Right lung (tissue), 5 donors: ENCODE measurements around the gene LRFN2. TPM values are rescaled to one million over a fixed set of nuclear protein-coding genes. Genes with fewer than 3 reads are reported as not detected.

Experiments
- DNase-seq, 2 donors: peaks; one replicate each; pipeline ENCODE4 v3.0.0-alpha.2; 2013
- polyA plus RNA-seq, 5 donors: library from polyadenylated mRNA; unstranded; fragments of 120-200 nt; gene quantifications; one replicate each; pipeline versions ENCODE4 v1.2.1 to v1.2.3, GENCODE V29; 2013; ENCODE audit warnings: inconsistent platforms in 1 of 5, low replicate concordance in 1 of 5; ENCODE audit not compliant: insufficient read length in 5 of 5, insufficient read depth in 1 of 5

Gene LRFN2
- polyA plus RNA-seq, 5 donors: 0.06 to 0.14 (median 0.10) TPM

GRCh38 chr6:40438246-40438887 lies 148.8 kb downstream of the LRFN2 start:
- DNase-seq: no peak

DNA sequence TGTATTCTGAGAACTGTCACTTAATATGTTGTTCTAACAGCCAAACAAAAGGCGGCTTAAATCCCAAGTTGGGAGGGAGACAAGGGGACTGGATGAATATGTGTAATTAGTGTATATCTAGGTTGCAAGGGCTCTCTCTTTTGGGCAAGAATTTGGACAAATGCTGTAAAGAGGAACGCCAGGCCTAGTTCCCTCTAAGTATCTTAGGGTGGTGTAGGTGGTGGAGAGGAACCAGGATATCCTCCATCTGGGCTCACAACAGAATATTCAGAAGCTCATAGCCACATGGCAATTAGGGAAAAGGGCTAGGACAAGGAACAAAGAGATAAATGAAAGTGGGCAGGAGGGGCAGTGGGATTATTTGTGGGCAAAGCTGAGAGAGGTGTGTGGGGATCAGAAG lies 149.5 kb downstream of the LRFN2 start:
- no peak for DNase-seq

DNA sequence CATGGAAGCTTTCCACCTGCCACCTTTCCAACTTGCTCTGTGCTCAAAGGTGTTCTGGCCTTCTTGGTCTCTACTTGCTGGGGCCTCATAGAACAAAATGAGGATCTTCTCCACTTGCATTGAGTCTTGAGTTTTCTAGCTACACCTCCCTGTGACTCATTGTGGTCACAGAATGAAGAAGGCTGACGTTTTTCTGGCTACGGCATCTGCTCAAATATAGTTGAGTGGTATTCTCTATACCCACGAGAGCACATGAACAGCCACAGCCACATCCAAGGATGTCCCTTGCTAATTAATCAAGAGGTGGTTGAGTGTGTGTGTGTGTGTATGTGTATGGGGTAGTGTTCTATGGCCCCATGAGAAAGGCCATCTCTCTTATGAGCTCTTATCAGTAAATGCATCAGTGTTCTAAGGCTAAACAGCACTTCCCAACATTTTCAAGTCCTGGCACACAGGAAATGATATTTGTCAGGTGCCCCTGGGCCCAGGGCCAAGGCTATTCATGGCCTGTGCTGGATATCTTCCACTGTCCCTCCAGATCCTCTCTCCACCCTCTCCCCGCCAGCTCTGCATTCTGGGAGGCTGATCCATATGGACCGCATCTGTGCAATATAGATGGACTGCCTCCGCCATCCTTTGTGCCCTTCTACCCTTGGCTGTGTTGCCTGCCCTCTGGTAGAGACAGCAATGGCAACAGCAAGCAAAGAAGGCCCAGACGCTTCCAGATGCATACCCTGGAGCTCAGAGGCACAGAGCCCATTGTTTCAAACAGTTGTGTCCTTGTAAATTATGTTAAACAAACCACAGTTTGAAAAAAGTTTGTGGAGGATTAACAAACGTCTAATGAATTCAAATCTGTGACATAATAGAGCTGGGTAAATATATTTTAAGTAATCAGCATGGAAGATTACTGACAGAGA lies 150.2 kb downstream of the LRFN2 start:
- no peak for DNase-seq

- no peak for DNase-seq
Measured at GRCh38 chr6:40432982-40433381, 154.2 kb downstream of the LRFN2 start.

- no peak for DNase-seq
Measured at GRCh38 chr6:40431706-40432105, 155.5 kb downstream of the LRFN2 start.

- no peak for DNase-seq
Measured at GRCh38 chr6:40427196-40427595, 160.0 kb downstream of the LRFN2 start.

- DNase-seq: no peak
Measured at GRCh38 chr6:40426346-40427066, 160.7 kb downstream of the LRFN2 start.

DNA sequence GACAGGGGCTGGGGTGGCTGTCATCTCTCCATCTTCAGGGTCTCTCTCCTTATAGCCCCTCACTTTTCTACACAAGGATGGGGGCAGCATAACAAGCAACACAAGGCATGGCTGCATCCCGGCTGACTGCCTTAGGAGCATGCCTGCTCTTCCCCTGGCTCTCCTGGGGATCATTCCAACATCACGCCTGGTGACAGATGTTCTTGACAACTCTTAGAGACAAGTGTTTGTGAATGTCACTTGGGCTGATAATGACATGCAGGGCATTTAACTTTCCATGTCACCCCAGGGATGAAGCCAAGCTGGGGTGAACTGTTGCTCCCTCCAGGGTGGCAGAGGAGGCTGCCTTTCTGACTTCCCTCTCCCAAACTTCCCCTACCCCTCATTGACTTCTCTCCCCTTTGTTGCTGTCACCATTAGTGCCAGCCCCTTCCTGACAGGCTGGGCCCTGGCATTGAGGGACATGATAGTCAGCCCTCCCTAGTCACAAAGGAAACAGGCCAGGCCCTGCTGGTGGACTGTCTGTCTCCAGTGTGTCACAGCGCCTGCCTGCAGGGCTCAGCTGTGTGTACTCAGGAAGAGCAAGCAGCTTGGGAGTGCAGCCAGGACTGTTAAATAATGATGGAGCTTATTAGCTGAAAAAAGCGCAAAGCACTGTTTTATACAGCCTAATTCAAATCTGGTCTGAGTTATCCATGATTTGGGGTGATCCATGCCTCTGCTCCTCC lies 161.8 kb downstream of the LRFN2 start:
- peak; percentile 18 to 23 for DNase-seq

GRCh38 chr6:40422046-40422445 lies 165.1 kb downstream of the LRFN2 start:
- DNase-seq: no peak

DNA sequence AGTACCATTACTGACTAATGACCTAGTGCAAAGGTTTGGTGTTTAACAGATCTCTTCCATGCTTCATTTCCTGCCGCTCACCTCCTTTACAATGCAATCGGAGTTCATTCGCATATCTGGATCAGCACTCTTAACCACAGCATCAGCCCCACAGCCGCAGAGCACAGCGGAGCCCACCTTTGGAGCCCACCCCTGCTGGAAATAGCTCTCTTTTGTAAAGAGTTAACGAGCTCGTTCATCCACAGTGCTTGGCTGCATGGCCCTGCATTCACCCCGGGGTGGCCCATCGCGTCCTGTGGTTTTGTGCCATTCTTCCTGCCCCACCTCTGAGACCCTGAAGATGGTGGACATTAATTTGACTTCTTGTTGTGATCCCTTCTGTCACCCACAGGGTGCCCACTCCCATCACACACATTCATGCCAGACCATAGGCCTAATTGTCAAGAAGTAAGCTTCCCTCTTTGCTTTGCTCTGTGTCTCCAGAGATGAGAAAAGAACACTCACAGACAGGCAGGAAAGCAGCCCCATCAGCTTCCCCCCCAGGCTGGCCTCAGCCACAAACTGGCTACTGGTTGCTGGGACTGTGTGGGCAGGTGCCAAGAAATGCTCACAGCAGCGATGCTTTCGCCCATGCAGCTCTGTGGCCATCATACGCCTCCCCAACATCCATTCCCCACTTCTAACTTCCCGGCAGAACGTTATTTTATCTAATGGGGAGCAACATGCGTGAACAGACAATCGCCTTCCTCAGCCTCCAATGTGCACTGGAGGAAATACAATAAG lies 167.0 kb downstream of the LRFN2 start:
- no peak for DNase-seq

DNA sequence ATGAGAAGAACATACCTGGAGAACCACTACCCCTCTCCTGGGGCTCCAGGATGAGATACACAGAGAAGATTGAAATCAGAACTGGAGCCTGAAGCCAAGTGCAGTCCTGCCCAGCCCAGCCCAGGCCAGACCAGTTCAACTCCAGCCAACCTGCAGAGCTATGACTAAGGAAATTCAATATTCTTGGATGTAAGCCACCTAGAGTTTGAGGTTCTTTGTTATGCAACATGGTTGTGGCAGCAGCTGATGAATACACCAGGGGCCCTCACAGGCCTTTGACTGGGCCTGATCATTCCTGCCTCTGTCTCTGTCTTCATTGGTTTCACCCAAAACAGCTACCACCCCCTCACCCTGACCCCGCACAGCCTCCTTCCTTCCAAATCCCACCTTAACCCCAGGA lies 167.8 kb downstream of the LRFN2 start:
- no peak for DNase-seq

DNA sequence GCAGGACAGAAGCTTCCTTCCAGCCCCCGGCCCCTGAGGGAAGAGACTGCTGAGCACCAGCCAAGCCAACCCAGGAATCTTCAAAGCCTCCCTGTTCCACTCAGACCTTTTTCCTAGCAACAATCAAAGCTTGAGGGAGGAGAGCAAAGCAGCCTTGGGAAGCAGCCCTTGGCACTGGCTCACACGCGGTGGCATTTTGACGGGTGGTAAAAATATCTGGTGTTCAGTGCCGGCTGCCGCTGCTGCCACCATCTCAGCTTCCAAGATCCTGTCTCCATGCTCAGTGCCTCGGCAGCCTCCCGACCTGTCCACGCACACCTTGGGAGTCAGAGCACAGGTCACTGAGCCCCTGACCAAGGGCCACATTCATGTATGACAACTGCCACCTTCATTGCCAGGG lies 170.1 kb downstream of the LRFN2 start:
- DNase-seq: no peak

- no peak for DNase-seq
Measured at GRCh38 chr6:40414617-40415016, 172.5 kb downstream of the LRFN2 start.

- DNase-seq: no peak
Measured at GRCh38 chr6:40413239-40413638, 173.9 kb downstream of the LRFN2 start.

DNA sequence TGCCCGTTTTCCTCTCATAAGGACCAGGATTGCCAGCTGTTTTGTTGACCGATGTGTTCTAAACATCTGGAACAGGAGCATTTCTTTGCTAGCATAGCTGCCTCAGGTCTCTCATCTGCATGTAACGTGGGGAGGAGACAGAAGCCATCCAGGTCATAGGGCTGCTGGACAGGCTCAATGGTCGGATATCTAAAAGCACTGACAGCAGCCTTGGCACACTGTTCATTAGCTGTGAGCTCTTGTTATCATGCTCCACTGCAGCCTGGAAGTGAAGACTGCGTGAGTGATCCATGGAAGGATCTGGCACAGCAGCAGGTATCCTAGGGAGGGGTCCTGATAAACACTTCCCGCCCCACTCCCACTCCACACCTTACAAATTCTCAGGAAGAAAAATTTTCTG lies 175.3 kb downstream of the LRFN2 start:
- no peak for DNase-seq

DNA sequence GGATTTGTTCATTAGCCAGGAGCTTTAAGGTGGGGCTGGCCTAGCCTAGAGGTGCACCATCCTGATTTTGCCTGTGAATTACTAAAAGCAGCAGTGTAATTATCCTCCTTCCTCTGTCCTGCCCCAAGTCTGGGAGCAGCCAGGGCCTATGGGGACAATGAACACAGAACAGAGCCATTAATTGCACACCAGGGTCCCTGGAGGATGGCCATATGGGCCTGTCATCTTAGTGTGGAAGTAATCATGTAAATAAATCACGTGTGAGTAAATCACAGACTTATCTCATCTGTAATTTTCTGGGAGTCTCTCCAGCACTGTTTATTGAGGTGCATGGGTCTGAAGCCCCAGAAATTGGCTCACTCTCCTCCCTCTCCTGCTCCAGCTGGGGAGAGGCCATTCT lies 176.3 kb downstream of the LRFN2 start:
- no peak for DNase-seq

DNA sequence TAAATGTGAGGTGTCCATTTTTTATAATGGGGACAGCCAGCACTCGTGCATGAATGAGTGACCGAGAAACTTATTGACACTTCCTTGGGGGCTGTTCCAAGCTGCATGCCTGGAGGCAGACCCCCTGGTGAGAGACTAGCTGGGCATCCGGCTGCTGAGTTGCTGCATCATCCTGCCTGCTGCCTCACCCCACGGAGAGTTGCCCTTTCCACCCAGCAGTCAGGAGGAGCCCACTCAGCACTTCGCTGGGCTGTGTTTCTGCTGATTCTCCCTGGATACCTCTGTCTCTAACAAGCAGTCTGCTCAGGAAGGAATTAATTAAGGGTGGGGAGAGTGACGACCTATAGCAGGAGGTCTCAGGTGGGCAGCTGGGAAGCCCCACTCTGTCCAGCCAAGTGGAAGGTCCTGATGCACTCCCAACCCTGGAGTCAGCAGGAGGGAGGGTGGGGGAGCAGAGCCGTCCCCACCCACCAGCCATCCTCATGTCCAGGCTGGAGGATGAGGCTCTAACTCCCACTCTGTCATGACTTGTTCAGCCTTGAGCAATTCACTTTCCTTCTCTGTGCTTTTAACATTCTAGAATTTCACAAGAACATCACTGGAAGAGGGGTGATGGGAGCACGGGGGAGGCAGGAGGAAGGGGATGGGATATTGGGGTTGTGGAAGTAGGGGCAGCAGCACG lies 177.3 kb downstream of the LRFN2 start:
- no peak for DNase-seq

DNA sequence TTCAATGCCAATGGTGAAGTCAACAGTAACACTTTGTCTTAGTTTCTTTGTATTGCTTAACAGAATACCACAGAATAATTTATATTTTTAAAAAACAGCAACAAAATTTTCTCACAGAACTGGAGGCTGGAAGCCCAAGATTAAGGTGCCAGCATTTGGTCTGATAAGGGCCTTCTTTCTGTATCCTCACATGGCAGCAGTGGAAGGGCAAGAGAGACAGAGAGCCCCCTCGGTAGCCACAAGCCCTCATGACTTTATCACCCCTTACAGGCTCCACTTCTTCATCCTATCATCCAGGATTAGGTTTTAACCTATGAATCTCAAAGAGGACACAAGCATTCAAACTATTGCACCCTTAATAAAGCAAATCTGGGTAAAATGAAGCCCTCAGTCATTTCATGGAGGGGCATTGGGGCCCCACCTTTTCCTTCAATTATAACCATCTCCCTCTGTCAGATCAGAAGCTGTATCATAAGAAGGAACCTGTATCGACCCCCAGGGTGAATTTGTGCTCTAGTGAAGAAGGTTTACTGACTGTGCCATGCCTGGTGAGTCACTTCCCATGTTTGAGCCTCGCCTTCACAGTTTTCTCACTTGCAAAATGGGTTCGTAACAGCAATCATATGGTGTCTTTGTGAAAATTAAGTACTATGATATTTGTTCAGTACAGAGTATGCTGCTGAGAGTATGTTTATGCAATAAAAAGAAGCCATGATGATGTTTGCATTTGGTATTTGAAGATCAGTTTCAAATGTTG lies 178.2 kb downstream of the LRFN2 start:
- DNase-seq: no peak

- no peak for DNase-seq
Measured at GRCh38 chr6:40407239-40407638, 179.9 kb downstream of the LRFN2 start.

- DNase-seq: no peak
Measured at GRCh38 chr6:40406175-40406574, 181.0 kb downstream of the LRFN2 start.
